Measurements from ENCODE around the gene MLPH. TPM values are rescaled to one million over a fixed set of nuclear protein-coding genes. Genes with fewer than 3 reads are reported as not detected.

MLPH gene
- total RNA-seq, 1 donor from 2014 or later: 423 TPM

DNA sequence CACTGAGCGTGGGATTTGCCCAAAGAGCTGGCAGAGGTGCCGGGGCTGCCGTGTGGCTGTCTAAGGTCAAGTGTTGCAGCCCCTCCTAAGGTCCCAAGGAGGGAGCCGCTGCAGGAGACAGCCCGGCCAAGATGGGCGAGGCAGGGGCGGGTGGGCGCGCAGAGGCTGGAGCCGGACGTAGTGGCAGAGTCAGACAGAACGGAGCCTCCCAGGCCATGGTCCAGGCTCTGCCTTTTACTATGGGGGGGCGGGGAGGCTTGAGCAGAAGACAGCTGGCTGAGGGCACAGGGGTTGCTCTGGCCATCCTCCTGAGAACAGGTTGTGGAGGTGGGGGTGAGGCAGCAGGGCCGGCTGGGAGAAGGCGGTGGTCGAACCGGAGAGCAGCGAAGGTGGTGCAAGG, 51.9 kb downstream of the MLPH start:
- no peaks in the 10 kb centered on the region for H3K9me3 ChIP-seq
- TF ChIP-seq, protein P1, sequence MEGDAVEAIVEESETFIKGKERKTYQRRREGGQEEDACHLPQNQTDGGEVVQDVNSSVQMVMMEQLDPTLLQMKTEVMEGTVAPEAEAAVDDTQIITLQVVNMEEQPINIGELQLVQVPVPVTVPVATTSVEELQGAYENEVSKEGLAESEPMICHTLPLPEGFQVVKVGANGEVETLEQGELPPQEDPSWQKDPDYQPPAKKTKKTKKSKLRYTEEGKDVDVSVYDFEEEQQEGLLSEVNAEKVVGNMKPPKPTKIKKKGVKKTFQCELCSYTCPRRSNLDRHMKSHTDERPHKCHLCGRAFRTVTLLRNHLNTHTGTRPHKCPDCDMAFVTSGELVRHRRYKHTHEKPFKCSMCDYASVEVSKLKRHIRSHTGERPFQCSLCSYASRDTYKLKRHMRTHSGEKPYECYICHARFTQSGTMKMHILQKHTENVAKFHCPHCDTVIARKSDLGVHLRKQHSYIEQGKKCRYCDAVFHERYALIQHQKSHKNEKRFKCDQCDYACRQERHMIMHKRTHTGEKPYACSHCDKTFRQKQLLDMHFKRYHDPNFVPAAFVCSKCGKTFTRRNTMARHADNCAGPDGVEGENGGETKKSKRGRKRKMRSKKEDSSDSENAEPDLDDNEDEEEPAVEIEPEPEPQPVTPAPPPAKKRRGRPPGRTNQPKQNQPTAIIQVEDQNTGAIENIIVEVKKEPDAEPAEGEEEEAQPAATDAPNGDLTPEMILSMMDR (IDR thresholded peaks at IDR 0.05): no peak
- no peak for DNase-seq

DNA sequence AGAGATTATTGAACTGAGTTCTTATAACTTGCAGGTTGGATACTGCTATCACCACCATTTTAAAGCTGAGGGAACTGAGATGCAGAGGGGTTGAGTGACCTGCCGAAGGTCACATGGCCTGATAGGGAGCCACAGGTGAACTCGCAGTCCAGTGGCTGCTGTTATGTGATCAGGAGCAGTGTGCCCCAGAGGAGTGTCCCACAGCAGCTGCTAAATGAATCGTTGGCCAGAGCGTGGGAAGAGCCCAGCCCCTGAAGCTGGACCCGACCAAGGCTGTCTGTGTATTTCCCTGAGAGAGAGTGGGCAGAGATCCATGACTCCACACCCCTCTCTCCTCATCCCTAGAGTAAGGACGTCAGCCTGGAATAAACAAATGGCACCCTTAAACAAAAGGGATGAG, 52.6 kb downstream of the MLPH start:
- Histone ChIP-seq H3K36me3 (peaks cover 42% of the 10 kb centered on the region), H3K4me3 (no peak overlapping the region), H3K9me3 (no peaks in the 10 kb centered on the region), H3K4me1 (peaks cover 4% of the 10 kb centered on the region), H3K27me3 (no peaks in the 10 kb centered on the region), H3K27ac (no peak overlapping the region)
- TF ChIP-seq, protein P1 (IDR thresholded peaks at IDR 0.05): no peak
- ATAC-seq (no peak), DNase-seq (no peak)
- intact Hi-C loops (cut with DNase I): no loop called here

More for the DNA sequence above, 51.9 kb downstream of the MLPH start:
- Histone ChIP-seq H3K27me3 (no peaks in the 10 kb centered on the region), H3K36me3 (peaks cover 42% of the 10 kb centered on the region), H3K4me1 (peaks cover 4% of the 10 kb centered on the region), H3K4me3 (no peak overlapping the region), H3K27ac (no peak overlapping the region)
- intact Hi-C loops (cut with DNase I): no loop called here
- no peak for ATAC-seq

DNA sequence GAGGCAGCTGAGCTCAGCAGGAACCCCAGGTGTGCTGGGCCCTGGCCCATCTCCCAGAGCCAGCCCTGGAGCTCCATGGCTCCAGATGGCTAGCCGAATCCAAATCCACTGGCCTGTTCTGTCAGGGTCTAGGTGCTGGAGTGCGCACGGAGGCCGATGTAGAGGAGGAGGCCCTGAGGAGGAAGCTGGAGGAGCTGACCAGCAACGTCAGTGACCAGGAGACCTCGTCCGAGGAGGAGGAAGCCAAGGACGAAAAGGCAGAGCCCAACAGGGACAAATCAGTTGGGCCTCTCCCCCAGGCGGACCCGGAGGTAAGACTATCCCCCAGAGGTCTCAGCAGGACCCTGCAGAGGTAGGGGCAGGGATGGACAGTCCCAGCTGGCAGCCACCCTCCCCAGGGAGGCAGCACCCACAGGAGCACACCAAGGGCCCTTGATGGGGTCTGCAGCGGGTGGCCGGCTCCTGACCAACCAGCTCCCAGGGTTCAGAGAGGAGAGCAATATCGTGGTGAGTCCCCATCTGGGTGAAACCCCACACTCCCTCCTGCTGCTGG, 53.2 kb downstream of the MLPH start:
- peaks cover 40% of the 10 kb centered on the region for H3K36me3 ChIP-seq
- ATAC-seq: peak; percentile 5
- no peak for DNase-seq
- H3K4me1 ChIP-seq: peaks cover 4% of the 10 kb centered on the region
- no peaks in the 10 kb centered on the region for H3K27me3 ChIP-seq
- H3K27ac ChIP-seq: no peak overlapping the region
- intact Hi-C loops (cut with DNase I): no loop called here
- TF ChIP-seq, protein P1 (IDR thresholded peaks at IDR 0.05): no peak
- no peak overlapping the region for H3K4me3 ChIP-seq
- H3K9me3 ChIP-seq: no peaks in the 10 kb centered on the region

DNA sequence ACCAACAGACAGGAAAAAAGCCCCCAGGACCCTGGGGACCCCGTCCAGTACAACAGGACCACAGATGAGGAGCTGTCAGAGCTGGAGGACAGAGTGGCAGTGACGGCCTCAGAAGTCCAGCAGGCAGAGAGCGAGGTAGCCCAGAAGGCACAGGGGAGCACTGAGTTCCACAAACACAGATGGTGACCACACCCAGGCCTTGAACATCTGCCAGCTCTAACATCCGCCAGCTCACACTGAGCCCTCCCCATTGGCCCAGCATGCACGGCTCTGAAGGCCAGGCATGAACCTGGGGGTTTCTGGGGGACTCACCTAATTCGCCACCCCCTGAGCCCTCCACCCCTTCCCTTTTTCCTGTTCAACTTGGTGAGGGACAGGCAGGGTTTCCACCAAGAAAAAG, 53.8 kb downstream of the MLPH start:
- no peak overlapping the region for H3K27ac ChIP-seq
- peak; percentile 62 for ATAC-seq

DNA sequence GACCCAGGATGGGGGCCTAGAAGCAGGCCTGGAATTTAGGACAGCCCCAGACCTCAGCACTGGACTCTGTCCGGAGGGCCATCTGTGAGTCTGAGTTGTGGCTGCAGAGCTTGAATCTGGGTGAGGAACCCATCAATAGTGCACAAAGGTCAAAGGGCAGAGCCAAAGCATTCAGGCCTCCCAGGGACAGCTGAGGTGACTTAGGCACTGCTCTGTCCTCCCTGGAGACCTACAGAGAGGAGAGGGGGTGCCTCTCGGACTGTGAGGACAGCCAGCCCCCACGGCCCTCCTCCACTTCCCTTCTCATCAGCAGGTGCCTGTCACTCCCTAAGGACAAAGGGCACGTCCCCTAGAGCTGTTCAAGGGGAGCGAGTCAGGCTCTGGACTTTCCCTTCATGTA, 54.2 kb downstream of the MLPH start:
- TF ChIP-seq, protein P1 (IDR thresholded peaks at IDR 0.05): no peak
- Histone ChIP-seq H3K4me1 (peaks cover 4% of the 10 kb centered on the region), H3K4me3 (no peak overlapping the region), H3K27ac (no peak overlapping the region), H3K27me3 (no peaks in the 10 kb centered on the region), H3K9me3 (no peaks in the 10 kb centered on the region), H3K36me3 (peaks cover 32% of the 10 kb centered on the region)
- ATAC-seq (no peak), DNase-seq (no peak)
- intact Hi-C loops (cut with DNase I): no loop called here

More for the DNA sequence above, 53.8 kb downstream of the MLPH start:
- Histone ChIP-seq H3K9me3 (no peaks in the 10 kb centered on the region), H3K4me3 (no peak overlapping the region), H3K36me3 (peaks cover 34% of the 10 kb centered on the region), H3K27me3 (no peaks in the 10 kb centered on the region), H3K4me1 (peaks cover 4% of the 10 kb centered on the region)
- DNase-seq: no peak
- intact Hi-C loops (cut with DNase I): no loop called here
- TF ChIP-seq, protein P1 (IDR thresholded peaks at IDR 0.05): no peak
